ENCODE data around the gene RPL10A.
"Not testable (repeated sequence)": the region's sequence is repeated elsewhere in the genome, so short reads cannot be mapped to it uniquely, and the experiment has no call there.

RPL10A gene

DNA sequence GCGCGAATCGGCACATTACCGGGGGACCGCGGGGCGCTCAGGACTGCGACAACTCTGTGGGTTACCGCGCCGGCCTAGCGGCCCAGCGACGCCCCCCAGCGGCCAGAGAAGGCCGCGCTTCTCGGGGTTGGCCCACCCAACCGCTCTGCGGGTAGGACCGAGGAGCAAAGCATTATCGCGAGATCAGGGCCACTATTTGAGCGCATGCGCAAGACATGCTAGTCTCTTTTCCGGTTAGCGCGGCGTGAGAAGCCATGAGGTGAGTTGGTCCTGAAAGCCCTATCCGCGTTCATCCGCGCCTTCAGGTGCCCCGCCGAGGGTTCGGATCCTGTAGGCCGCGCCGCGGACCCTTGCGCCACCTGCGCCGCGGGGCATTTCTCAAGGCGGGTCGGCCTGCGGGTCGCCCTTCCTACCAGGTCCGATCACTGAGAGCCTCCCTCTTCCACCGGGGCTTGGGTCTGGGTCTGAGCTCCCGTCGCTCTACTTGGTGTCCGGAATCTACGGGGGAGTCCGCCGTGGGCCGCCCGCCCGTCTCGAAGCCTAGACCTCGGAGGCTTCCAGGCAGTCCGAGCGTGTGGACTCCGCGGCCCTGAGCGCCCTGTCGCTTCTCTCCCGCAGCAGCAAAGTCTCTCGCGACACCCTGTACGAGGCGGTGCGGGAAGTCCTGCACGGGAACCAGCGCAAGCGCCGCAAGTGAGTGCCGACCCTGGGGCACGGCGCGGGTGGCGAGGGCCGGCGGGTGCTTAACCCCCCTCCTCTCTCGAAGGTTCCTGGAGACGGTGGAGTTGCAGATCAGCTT is at the start of gene RPL10A:
Gene RPL10A, plus strand, starts transcription at position 221 of the 799 bp plus-strand sequence. Its CDS starts 34 bp downstream, at position 255.
- peak; percentile 98 for DNase-seq (ENCODE audit: low spot score)

GRCh38 chr6:35419417-35419816 is 48.8 kb upstream of the RPL10A start:
- no peak for DNase-seq (ENCODE audit: low spot score)

GRCh38 chr6:35419961-35420360 is 48.2 kb upstream of the RPL10A start:
- no peak for DNase-seq (ENCODE audit: low spot score)

DNA sequence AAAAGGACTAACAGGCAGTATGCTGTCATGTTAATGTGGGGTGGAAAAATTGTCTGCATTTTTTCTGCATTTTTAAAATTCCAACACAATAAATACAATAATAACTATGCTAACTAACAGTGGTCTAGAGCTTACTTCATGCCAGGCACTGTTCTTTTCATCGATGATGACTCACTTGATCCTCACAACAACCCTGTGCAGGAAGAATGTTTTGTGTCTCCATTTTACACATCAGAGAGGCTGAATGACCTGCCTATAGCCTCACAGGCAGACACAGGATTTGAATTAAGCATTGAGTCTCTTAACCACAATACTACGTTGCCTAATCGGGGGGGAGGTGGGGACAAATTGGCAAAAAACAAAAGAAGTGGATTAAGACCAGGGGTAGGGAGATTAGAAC is 42.9 kb upstream of the RPL10A start:
- no peak for DNase-seq (ENCODE audit: low spot score)

- DNase-seq (ENCODE audit: low spot score) = no peak
Observed at GRCh38 chr6:35426074-35426473, 42.1 kb upstream of the RPL10A start.

DNA sequence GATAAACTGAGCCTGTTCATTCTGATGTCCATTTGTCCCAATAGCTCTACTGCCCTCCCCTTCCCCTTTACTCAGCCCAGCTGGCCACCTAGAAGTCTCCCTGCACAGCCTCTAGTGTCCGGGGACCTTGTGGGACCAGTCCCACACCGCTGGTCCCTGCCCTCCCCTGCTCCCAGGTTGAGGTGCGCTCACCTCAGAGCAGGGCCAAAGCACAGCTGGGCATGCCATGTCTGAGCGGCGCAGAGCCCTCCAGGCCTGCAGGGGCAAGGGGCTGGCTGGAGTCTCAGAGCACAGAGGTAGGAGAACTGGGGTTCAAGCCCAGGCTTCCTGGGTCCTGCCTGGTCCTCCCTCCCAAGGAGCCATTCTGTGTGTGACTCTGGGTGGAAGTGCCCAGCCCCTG is 40.8 kb upstream of the RPL10A start:
- DNase-seq (ENCODE audit: low spot score) = no peak

GRCh38 chr6:35427851-35428321 is 40.3 kb upstream of the RPL10A start:
- no peak for DNase-seq (ENCODE audit: low spot score)

- no peak for DNase-seq (ENCODE audit: low spot score)
Observed at GRCh38 chr6:35428421-35429149, 39.6 kb upstream of the RPL10A start.

DNA sequence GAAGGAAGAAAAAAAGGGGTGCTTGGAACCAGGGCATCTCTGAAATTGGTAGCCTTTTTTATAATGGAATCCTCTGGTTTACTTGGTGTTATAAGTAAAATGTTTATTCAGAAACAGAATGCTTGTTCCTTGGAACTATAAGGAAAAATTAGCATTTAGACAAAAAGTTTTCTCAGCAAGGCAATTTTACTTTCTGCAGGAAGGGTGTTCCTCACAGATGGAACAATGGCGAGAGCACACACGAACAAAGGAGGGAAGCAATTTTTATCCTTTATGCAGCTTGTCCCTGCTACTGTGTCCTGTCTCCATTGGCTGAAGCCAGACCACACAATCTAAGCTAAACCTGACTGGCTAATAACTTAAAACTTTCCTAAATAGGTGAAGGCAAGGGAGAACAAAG is 38.7 kb upstream of the RPL10A start:
- DNase-seq (ENCODE audit: low spot score) = no peak

GRCh38 chr6:35432291-35432690 is 35.9 kb upstream of the RPL10A start:
- DNase-seq (ENCODE audit: low spot score) = no peak

DNA sequence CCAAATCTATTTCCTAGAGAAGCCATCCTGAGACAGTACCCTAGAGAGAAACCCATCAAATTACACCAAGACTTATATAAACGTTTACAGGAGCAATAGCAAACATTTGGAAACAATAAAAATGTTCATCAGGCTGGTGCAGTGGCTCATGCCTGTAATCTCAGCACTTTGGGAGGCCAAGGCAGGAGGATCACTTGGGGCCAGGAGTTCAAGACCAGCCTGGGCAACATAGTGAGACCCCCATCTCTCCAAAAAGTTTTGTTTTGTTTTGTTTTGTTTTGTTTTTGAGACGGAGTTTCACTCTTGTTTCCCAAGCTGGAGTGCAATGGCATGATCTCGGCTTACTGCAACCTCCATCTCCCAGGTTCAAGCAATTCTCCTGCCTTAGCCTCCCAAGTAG is 35.5 kb upstream of the RPL10A start:
- not testable (repeated sequence) for DNase-seq (ENCODE audit: low spot score)

GRCh38 chr6:35435074-35435837 is 32.9 kb upstream of the RPL10A start:
- DNase-seq (ENCODE audit: low spot score) = no peak

- DNase-seq (ENCODE audit: low spot score) = no peak
Observed at GRCh38 chr6:35436071-35436857, 31.9 kb upstream of the RPL10A start.

GRCh38 chr6:35438378-35439065 is 29.7 kb upstream of the RPL10A start:
- not testable (repeated sequence) for DNase-seq (ENCODE audit: low spot score)

- DNase-seq (ENCODE audit: low spot score) = no peak
Observed at GRCh38 chr6:35439308-35439707, 28.9 kb upstream of the RPL10A start.

- DNase-seq (ENCODE audit: low spot score) = no peak
Observed at GRCh38 chr6:35441205-35441604, 27.0 kb upstream of the RPL10A start.

DNA sequence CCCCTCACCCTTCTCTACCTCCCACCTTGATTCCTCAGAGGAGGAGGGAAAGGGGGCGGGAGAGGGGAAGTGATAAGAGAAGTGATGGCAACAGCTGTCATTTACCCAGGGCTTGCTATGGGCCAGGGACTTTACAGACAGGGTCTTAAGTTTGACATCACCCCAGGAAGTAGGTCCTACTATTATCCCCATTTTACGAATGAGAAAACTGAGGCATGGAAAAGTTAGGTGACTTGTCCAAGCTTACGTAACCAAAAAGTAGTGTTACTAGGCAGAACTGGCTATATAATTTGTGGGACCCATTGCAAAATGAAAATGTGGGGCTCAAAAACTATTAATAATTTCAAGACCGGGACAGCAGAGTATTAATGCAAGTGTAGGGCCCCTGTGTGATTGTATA is 26.6 kb upstream of the RPL10A start:
- no peak for DNase-seq (ENCODE audit: low spot score)

- DNase-seq (ENCODE audit: low spot score) = no peak
Observed at GRCh38 chr6:35442693-35443092, 25.5 kb upstream of the RPL10A start.

- DNase-seq (ENCODE audit: low spot score) = no peak
Observed at GRCh38 chr6:35443341-35444030, 24.7 kb upstream of the RPL10A start.

- no peak for DNase-seq (ENCODE audit: low spot score)
Observed at GRCh38 chr6:35445691-35446090, 22.5 kb upstream of the RPL10A start.

GRCh38 chr6:35448191-35448590 is 20.0 kb upstream of the RPL10A start:
- no peak for DNase-seq (ENCODE audit: low spot score)
